AG09309 (cell line): ENCODE measurements around the gene EHF.

Experiments used
- DNase-seq: peaks from one replicate; pipeline ENCODE4 v3.0.0-alpha.2; 2010; ENCODE audit warnings: low read depth
- H3K4me3 ChIP-seq: 2 replicates; pipeline ENCODE4 v1.5.1; 2011; ENCODE audit warnings: mild to moderate bottlenecking, low read depth, low read length, moderate library complexity; ENCODE audit not compliant: control insufficient read depth
- CTCF ChIP-seq: IDR thresholded peaks from 2 replicates; pipeline ENCODE4 v1.5.1; 2011; ENCODE audit warnings: mild to moderate bottlenecking, low read depth, low read length, inconsistent platforms; ENCODE audit not compliant: insufficient read depth, control insufficient read depth; ENCODE audit errors: missing control alignments

The EHF gene

GRCh38 chr11:34594603-34595002 is 26.3 kb upstream of the EHF start:
- TF ChIP-seq CTCF = no peak
- no peak overlapping the region for H3K4me3 ChIP-seq
- no peak for DNase-seq

GRCh38 chr11:34595391-34595790 is 25.5 kb upstream of the EHF start:
- no peak overlapping the region for H3K4me3 ChIP-seq
- DNase-seq = no peak
- TF ChIP-seq CTCF = no peak

GRCh38 chr11:34595960-34596644 is 24.8 kb upstream of the EHF start:
- no peak for DNase-seq
- TF ChIP-seq CTCF = no peak

GRCh38 chr11:34599406-34599945 is 21.4 kb upstream of the EHF start:
- TF ChIP-seq CTCF = no peak
- H3K4me3 ChIP-seq = no peak overlapping the region
- peak; percentile 67 for DNase-seq

More at GRCh38 chr11:34595960-34596644, 24.8 kb upstream of the EHF start:
- no peak overlapping the region for H3K4me3 ChIP-seq

- no peak for DNase-seq
- H3K4me3 ChIP-seq = no peak overlapping the region
- no peak for TF ChIP-seq CTCF
Measured at GRCh38 chr11:34600339-34601084, 20.4 kb upstream of the EHF start.

GRCh38 chr11:34601085-34601444 is 19.8 kb upstream of the EHF start:
- DNase-seq = no peak
- no peak overlapping the region for H3K4me3 ChIP-seq
- no peak for TF ChIP-seq CTCF
